HG03342 (cell line): ENCODE measurements around the gene EFNB2.

ENCODE experiments used
- ATAC-seq: cut with Tn5 transposase; IDR thresholded peaks from one replicate; pipeline ENCODE4 v1.9.1; 2021; ENCODE audit warnings: mild to moderate bottlenecking, moderate library complexity; ENCODE audit not compliant: unreplicated experiment

The EFNB2 gene

GRCh38 chr13:106503730-106504453, 31.6 kb downstream of the EFNB2 start:
- no peak for ATAC-seq

GRCh38 chr13:106503272-106503671, 32.2 kb downstream of the EFNB2 start:
- ATAC-seq = no peak

DNA sequence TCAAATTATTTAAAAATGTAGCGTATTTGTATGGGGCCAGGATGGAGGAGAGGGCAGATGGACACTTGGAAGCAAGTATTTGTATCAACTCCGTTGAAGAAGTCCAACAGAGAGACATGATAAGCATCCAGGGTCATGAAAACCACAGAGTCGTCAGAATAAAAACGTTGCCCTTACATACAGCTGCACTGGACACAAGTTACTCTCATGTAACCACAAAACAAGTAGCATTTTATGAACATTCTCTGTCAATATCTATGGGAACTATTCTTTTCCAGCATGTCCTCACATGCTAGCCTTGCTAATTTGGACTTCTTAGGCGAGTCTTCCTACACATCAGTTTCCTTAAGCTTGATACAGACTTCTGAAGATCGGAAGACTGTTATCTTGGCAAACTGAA, 35.0 kb downstream of the EFNB2 start:
- no peak for ATAC-seq

GRCh38 chr13:106499896-106500295, 35.6 kb downstream of the EFNB2 start:
- ATAC-seq = peak; percentile 76

GRCh38 chr13:106499113-106499512, 36.3 kb downstream of the EFNB2 start:
- ATAC-seq = no peak

DNA sequence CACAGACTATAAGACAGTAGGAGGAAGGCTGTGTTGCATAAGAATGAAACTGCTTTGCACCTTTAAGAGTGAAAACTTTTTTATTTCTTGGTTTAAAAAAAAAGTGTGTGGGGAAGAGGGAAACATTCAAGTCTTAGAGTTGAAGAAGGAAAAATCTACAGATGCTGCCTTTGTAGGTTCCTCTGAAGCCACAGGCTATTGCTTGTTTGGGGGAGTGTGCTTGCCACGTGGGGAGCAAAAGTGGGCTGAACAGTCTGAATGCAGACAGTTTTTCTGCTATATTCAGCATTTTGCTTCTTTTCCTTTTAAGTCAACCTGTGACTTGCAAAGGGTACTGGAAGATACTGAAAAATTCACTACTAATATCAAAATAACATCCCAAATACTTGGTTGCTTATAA, 36.9 kb downstream of the EFNB2 start:
- ATAC-seq = no peak

DNA sequence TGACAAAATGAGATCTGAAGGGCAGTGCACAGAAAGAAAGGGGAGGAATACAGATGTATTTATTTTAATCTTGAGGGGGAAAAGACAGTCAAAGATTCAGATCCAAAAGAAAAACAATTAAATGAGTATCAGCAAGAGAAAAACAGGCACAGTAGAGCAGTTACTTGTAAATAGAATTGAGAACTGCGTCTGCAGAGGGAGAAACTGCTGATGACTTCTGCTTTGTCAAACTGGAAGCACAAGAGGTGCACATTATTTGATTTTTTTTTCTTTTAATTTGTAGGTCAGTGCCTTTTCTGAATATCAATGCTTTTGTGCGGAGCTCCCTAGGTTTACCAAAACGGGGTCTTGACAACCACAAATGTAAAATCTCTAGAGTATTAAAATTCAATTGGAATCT, 37.3 kb downstream of the EFNB2 start:
- no peak for ATAC-seq

DNA sequence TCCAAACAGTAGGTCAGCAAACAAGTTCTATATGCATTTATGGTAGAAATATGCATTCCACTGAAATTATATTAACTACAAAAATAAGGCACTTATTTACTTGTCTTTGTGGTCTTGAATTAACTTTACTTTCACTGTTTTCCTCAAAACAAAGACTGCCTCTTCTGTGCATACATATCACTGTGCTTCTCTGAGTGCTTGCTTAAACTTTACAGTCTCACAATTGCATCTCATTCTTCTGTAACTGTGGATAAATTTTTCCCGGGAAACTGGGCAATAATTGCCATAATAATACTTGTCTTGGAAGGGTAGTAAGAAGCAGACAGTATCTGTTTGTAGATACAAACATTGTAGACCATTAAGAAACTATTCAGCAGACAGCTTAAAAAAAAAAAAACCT, 38.4 kb downstream of the EFNB2 start:
- ATAC-seq = no peak

GRCh38 chr13:106496072-106496997, 39.1 kb downstream of the EFNB2 start:
- ATAC-seq = no peak

DNA sequence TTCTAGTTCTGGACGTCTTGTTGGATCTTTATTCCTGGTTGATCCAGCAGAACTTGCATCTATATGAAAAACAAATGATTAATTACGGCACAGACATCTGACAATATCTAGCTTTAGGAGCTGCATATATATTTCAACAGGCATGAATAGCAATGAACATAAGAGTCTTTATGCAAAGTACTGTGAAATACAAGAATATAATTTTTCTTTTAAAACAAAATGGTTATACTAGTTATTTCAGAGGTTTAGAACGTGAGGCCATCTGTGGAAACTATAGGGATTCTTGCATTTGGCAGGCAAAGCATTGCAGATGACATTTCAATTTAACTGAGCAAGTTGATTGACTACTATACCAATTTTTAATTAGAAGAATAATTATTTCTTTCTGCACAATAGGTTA, 40.5 kb downstream of the EFNB2 start:
- no peak for ATAC-seq

- no peak for ATAC-seq
Measured at GRCh38 chr13:106494506-106494905, 41.0 kb downstream of the EFNB2 start.

DNA sequence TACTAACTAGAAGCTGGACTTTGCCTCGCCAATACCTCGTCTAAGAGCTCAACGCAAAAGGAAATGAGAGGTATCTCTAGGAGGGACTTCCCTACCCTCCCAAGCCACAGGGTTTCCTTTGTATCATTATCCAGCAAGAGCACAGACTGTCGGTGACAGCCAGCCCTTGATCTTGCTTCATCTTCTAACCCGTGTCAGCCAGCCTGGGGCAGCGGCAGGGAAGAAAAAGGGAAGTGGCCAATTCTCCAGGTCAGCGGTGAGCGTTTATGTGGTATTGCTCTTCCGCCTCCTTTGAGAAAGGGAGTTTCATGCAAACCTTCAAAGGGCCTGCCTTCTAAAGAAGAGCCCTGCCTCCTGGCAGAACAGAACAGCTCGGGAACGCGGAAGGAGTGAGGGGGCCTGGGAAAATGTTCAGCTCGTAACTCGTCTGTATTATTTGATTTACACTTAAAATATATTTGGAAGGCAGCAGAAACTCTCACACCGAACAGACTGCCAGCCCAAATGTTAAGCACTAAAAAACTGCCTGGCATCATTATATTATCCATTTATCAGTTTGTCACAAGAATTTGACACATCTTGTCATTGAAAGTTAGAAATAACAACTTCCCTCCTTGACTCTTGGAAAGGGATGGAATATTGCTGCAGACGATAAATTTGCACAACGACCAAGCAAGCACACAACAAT, 41.8 kb downstream of the EFNB2 start:
- peak; percentile 72 for ATAC-seq

DNA sequence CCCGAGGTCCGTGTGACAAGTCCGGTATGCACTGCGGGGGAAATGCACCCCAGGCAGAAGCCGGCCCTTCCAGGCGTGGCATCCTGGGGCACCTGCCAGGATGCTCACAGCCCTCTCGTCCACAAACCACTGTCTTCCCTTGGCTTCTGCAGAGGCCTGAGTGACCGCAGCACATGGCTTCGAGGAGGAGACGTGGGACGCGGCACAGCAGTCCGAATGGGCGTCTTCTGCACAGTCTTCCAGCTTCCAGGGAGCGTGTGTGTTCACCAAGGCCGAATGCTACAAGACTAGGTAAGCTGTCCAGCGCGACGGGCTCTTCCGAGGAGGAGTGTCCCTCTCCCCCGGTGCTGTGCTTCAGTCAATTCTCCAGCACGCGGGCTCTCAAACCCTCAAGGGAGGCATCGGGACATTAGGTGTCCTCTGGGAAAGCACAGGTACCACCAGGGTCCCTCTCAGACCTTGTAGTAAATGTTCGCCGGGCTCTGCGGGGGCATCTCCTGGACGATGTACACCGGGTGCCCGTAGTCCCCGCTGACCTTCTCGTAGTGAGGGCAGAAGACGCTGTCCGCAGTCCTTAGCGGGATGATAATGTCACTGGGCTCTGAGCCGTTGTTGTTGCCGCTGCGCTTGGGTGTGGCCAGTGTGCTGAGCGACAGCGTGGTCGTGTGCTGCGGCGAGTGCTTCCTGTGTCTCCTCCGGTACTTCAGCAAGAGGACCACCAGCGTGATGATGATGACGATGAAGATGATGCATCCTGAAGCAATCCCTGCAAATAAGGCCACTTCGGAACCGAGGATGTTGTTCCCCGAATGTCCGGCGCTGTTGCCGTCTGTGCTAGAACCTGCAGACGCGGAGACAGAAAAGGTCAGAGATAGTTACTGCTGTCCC, 42.6 kb downstream of the EFNB2 start:
- ATAC-seq = no peak

- ATAC-seq = no peak
Measured at GRCh38 chr13:106491928-106492587, 43.4 kb downstream of the EFNB2 start.

DNA sequence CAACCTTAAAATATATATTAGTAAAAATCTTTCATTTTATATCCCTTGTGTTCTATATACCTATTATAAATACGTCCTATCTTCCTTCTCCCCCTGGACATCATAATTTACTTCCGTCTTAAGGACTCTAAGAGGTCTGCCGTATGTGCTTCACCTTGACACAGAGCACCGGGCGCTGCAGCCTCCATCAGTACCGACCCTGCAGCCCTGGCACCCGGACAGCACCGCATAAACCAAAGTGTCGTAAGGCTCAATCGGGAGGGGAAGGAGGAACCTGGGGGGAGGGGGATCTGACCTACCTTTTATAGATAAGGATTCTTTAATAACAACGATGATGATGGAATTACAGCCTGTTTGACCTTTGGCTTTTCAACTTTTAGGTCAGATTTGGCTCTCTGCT, 44.0 kb downstream of the EFNB2 start:
- no peak for ATAC-seq

DNA sequence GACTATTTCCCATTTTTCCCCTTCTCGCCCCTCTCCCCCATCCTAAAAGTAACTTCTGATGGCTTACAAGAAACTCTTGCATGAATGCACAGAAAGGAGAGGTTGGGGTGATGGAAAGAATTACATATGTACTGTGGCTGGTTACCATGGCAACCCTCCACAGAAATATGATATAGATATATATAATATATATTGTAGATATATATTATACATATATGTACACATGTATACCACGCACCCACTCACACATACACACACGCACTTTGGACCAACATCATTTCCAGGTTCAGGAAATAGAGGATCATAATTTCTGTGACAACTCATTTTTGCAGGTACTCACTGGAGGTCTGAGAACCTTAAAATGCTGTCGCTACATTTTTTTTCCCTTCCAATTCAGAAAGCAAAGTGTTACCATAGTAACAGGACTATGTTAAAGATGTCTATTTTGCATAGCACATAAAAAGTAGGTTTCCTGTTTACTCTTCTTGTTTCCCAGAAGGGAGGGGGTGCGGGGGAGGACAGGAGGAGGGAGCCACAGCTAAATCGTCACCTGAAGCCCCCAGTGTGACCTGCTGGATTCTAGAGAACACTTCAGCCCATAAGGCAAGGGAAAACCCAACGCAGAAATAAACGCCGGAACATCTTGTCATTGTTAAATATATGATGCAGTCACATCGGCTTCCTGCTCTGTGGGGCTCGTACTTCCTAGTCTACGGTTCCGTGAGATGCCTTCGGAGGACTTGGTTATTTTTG, 44.7 kb downstream of the EFNB2 start:
- ATAC-seq = peak; percentile 48

DNA sequence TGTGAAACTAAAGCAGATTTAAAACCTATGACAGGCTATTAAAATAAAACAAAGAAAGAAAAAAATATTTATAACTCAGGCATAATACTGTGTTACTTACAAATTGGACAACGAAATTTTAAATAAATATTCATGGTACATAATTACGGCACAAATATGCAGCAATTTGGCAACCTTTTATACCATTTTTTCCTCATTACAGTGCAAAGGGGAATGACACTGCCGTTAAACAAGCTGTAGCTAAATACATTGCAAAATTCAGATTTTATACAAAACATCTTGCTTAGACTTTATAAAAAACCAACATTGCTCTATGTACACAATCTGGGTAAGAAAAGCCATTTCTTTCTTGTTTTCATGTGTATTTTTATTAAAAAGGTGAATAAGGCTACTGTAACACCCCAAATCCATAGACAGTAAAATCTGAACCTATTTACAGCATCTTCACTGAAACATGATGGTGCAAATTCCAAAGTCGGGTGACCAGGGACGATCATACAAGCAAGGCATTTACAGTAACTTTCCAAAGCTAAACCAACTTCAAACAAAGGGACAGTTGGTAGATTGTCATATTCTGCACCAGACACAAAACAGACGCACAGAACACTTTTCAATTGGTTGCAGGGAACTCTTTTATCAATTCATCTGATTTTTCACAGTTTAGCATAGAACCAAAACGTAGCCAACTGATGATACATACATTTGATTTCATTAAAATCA, 45.5 kb downstream of the EFNB2 start:
- no peak for ATAC-seq

GRCh38 chr13:106488686-106489085, 46.8 kb downstream of the EFNB2 start:
- ATAC-seq = no peak

DNA sequence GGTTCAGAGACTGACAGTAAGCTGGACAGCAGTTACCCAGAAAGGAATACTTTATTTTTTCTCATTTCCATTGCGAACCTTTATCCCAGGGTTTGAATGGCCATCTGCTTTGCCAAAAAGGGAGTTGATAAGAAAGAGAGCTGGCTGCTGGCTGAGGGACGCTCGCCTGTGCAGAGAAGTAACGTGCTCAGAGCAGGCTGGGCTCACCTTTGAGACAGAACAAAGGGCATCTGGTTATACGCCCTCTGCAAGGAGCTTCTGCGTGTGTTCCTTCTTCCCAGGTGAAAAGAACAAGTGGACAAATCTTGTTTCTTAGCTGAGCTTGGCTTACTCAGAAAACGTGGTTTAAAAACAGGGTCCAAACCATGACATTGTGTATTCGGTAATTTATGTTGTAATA, 47.4 kb downstream of the EFNB2 start:
- no peak for ATAC-seq
